ENCODE measurements around the gene MAGI1.

DNA sequence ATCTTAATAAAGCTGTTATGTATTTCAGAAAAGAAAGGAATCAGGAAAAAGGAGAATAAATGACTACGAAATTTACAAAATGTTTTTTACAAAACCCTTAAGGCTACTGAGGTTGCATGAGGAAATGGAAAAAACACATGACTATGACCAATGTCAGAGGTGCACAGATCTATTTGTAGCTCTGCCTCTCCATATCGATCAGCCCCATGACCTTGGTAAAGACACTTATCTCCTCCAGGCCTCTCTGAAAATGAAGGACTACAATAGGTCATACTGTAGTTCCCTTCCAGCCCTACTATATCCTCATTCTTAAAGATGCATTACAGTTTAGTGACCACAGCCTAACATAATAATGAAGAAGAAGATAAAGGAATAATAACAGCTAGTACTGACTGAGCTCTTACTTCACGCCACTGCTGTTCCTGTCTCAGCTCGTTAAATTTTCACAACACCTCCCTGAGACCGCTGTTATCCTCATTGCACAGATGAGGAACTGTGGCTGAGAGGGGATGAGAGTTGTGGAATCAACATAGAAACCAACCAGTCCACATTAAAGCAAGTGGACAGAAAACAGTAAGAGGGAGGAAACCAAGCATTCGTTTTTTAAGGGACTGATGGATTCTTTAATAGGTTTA lies 163.2 kb downstream of the MAGI1 start:
- TF ChIP-seq, protein P1, sequence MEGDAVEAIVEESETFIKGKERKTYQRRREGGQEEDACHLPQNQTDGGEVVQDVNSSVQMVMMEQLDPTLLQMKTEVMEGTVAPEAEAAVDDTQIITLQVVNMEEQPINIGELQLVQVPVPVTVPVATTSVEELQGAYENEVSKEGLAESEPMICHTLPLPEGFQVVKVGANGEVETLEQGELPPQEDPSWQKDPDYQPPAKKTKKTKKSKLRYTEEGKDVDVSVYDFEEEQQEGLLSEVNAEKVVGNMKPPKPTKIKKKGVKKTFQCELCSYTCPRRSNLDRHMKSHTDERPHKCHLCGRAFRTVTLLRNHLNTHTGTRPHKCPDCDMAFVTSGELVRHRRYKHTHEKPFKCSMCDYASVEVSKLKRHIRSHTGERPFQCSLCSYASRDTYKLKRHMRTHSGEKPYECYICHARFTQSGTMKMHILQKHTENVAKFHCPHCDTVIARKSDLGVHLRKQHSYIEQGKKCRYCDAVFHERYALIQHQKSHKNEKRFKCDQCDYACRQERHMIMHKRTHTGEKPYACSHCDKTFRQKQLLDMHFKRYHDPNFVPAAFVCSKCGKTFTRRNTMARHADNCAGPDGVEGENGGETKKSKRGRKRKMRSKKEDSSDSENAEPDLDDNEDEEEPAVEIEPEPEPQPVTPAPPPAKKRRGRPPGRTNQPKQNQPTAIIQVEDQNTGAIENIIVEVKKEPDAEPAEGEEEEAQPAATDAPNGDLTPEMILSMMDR (IDR thresholded peaks at IDR 0.05): no peak
- TF ChIP-seq POLR2A (IDR thresholded peaks at IDR 0.05) (no peak), POLR2AphosphoS5 (IDR thresholded peaks at IDR 0.05; ENCODE audit: insufficient read depth in 1 of 2, low read depth in 1 of 2) (no peak)

All from vagina (tissue), 2 donors.